Keratinocyte (primary cell): ENCODE measurements around the gene ZBTB37. TPM values are rescaled to one million over a fixed set of nuclear protein-coding genes. Genes with fewer than 3 reads are reported as not detected.

Source experiments
- DNase-seq: peaks from one replicate; pipeline ENCODE4 v3.0.0-alpha.2; 2011; ENCODE audit warnings: low read depth, missing footprints, low spot score
- FAIRE-seq: peaks from 2 replicates; lab custom pipeline; 2011; peaks lifted over from hg19 to GRCh38; lab: Jason Lieb, UNC
- H2AFZ ChIP-seq: 2 replicates; pipeline ENCODE4 v1.6.0; 2012; ENCODE audit warnings: low read length, control low read depth, inconsistent platforms; ENCODE audit not compliant: control insufficient read depth
- H3K27ac ChIP-seq: 2 replicates; pipeline ENCODE4 v1.5.1; 2011; ENCODE audit warnings: low read length; ENCODE audit not compliant: control insufficient read depth, insufficient read depth
- H3K27me3 ChIP-seq: 3 replicates; pipeline ENCODE4 v1.6.0; 2011; ENCODE audit warnings: low read length; ENCODE audit not compliant: control insufficient read depth, insufficient read depth; ENCODE audit errors: extremely low read depth
- H3K36me3 ChIP-seq, 2 experiments: 2 replicates in 1 of 2; 3 replicates in 1 of 2; pipeline ENCODE4 v1.5.1; 2011; ENCODE audit warnings: low read length in 2 of 2, mild to moderate bottlenecking in 1 of 2; ENCODE audit not compliant: control insufficient read depth in 2 of 2, insufficient read depth in 2 of 2; ENCODE audit errors: extremely low read depth in 1 of 2
- H3K4me1 ChIP-seq: 3 replicates; pipeline ENCODE4 v1.5.1; 2011; ENCODE audit warnings: low read length; ENCODE audit not compliant: control insufficient read depth, insufficient read depth; ENCODE audit errors: extremely low read depth
- H3K4me2 ChIP-seq: 3 replicates; pipeline ENCODE4 v1.6.0; 2011; ENCODE audit warnings: low read depth, low read length; ENCODE audit not compliant: control insufficient read depth, insufficient read depth; ENCODE audit errors: extremely low read depth
- H3K4me3 ChIP-seq, 3 experiments: fragments of 200-600 bp in 1 of 3; sonication (generic) in 1 of 3; 2 replicates in 2 of 3; 3 replicates in 1 of 3; pipeline ENCODE4 v1.5.1; 2011 to 2016; ENCODE audit warnings: low read length in 3 of 3, mild to moderate bottlenecking in 3 of 3, control low read depth in 2 of 3, inconsistent platforms in 1 of 3, low read depth in 1 of 3, mixed read lengths in 1 of 3, mixed run types in 1 of 3, moderate library complexity in 1 of 3; ENCODE audit not compliant: control insufficient read depth in 2 of 3, insufficient read depth in 2 of 3; ENCODE audit errors: extremely low read depth in 1 of 3
- H3K79me2 ChIP-seq: 2 replicates; pipeline ENCODE4 v1.6.0; 2012; ENCODE audit warnings: low read length; ENCODE audit not compliant: control insufficient read depth, insufficient read depth
- H3K9ac ChIP-seq: 3 replicates; pipeline ENCODE4 v1.6.0; 2011; ENCODE audit warnings: low read length; ENCODE audit not compliant: control insufficient read depth, insufficient read depth; ENCODE audit errors: extremely low read depth
- H3K9me1 ChIP-seq: 3 replicates; pipeline ENCODE4 v1.6.0; 2011; ENCODE audit warnings: low read length; ENCODE audit not compliant: control insufficient read depth, insufficient read depth; ENCODE audit errors: extremely low read depth
- H3K9me3 ChIP-seq: 2 replicates; pipeline ENCODE4 v1.5.1; 2012; ENCODE audit warnings: low read depth, low read length; ENCODE audit not compliant: control insufficient read depth
- H4K20me1 ChIP-seq: 3 replicates; pipeline ENCODE4 v1.6.0; 2011; ENCODE audit warnings: low read length; ENCODE audit not compliant: control insufficient read depth, insufficient read depth; ENCODE audit errors: extremely low read depth
- EZH2 ChIP-seq: IDR thresholded peaks from one replicate; pipeline ENCODE4 v1.6.1; 2012; ENCODE audit warnings: inconsistent platforms, mild to moderate bottlenecking, low read length, moderate library complexity
- dilution Hi-C: fragments of 300-500 bp; cut with MboI; formaldehyde crosslinking; loops from one replicate; pipeline ENCODE4 v1.7.0; 2020; ENCODE audit warnings: low sequenced_read_pairs; ENCODE audit not compliant: extremely low pct_ligation_motif_present
- polyA plus RNA-seq, 5 experiments: library from polyadenylated mRNA; depleted of rRNA in 3 of 5; stranded (reverse) in 3 of 5; stranded (forward) in 1 of 5; unstranded in 1 of 5; fragments of >200 nt; gene quantifications; 1 replicate in 1 of 5; 2 replicates in 3 of 5; 3 replicates in 1 of 5; pipeline versions ENCODE4 v1.2.1 to v1.2.3, GENCODE V29; 2011 to 2012; ENCODE audit warnings: missing spikeins in 2 of 5, low read depth in 1 of 5, low replicate concordance in 1 of 5
- TF ChIP-seq, protein P1 (sequence below), 3 experiments: IDR thresholded peaks in 1 of 3; conservative IDR thresholded peaks in 1 of 3; optimal IDR thresholded peaks in 1 of 3; 2 replicates in 2 of 3; 3 replicates in 1 of 3; pipeline versions ENCODE3 to v1.5.1; 2011; ENCODE audit warnings: low read length in 3 of 3, mild to moderate bottlenecking in 3 of 3, moderate library complexity in 2 of 3, control low read depth in 1 of 3, inconsistent platforms in 1 of 3; ENCODE audit not compliant: insufficient read depth in 2 of 3; ENCODE audit errors: extremely low read depth in 1 of 3

ZBTB37 gene
- polyA plus RNA-seq, 1 donor (not counting 4 experiments of a cell fraction or from before 2014, with no cell fraction given): 1.8 TPM

DNA sequence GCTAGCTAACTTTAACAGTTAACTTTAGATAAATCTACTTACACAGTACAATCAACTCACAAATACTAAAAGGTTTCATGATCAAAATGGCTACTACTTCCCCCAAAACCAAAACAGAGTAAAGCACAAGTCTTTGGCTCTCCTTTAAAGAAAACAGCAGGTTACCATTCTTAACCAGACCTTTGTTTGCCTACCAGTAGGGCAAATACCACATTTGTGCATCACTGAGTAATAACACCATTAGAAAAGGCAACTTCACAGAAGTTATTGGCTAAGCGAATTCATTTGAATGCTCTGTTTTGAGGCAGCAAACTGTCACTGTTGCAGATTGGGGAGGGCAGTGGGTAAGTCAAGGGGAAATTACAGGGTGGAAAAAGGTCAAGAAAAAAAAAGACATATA, 66.3 kb downstream of the ZBTB37 start:
- Histone ChIP-seq H3K27me3 (no peaks in the 10 kb centered on the region), H2AFZ (no peak overlapping the region), H3K9me1 (no peaks in the 10 kb centered on the region), H3K4me1 (no peaks in the 10 kb centered on the region), H3K9ac (no peak overlapping the region), H4K20me1 (no peaks in the 10 kb centered on the region), H3K27ac (no peak overlapping the region), H3K4me2 (no peak overlapping the region), H3K9me3 (no peaks in the 10 kb centered on the region), H3K36me3 (peaks cover 6 to 8% of the 10 kb centered on the region in 2 experiments), H3K4me3 (no peak overlapping the region), H3K79me2 (no peaks in the 10 kb centered on the region)
- dilution Hi-C loops: no loop called here
- TF ChIP-seq, protein P1, sequence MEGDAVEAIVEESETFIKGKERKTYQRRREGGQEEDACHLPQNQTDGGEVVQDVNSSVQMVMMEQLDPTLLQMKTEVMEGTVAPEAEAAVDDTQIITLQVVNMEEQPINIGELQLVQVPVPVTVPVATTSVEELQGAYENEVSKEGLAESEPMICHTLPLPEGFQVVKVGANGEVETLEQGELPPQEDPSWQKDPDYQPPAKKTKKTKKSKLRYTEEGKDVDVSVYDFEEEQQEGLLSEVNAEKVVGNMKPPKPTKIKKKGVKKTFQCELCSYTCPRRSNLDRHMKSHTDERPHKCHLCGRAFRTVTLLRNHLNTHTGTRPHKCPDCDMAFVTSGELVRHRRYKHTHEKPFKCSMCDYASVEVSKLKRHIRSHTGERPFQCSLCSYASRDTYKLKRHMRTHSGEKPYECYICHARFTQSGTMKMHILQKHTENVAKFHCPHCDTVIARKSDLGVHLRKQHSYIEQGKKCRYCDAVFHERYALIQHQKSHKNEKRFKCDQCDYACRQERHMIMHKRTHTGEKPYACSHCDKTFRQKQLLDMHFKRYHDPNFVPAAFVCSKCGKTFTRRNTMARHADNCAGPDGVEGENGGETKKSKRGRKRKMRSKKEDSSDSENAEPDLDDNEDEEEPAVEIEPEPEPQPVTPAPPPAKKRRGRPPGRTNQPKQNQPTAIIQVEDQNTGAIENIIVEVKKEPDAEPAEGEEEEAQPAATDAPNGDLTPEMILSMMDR (optimal IDR thresholded peaks at IDR 0.05 in 1 of 3, IDR thresholded peaks at IDR 0.05 in 1 of 3, conservative IDR thresholded peaks at IDR 0.05 in 1 of 3; ENCODE audit: extremely low read depth in 1 of 3, insufficient read depth in 2 of 3, low read length in 3 of 3): no peak
- no peak for TF ChIP-seq EZH2
- DNase-seq (no peak), FAIRE-seq (no peak)

DNA sequence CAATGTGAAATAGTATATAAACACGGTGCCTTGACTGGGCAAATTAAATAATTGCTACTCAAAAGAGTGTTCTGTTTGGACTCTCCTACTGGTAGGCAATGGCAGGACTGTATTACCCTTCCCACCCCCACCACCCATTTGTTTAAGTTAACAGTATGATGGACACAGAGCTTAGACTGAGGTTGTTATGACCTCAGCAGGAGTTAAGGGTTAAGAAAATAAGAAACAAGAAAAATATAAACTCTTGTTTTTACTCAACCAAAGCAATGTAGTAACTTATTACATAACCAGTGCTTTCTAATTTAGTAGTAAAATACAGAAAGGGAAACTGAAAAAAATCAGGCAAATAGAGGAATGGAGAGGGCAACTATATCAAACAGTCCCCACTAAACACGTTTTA, 68.9 kb downstream of the ZBTB37 start:
- TF ChIP-seq EZH2: no peak
- TF ChIP-seq, protein P1 (optimal IDR thresholded peaks at IDR 0.05 in 1 of 3, IDR thresholded peaks at IDR 0.05 in 1 of 3, conservative IDR thresholded peaks at IDR 0.05 in 1 of 3; ENCODE audit: extremely low read depth in 1 of 3, insufficient read depth in 2 of 3, low read length in 3 of 3): no peak
- Histone ChIP-seq H3K79me2 (no peaks in the 10 kb centered on the region), H3K9me1 (no peaks in the 10 kb centered on the region), H3K4me1 (no peaks in the 10 kb centered on the region), H3K4me3 (no peak overlapping the region), H3K9me3 (no peaks in the 10 kb centered on the region), H2AFZ (no peak overlapping the region), H4K20me1 (no peaks in the 10 kb centered on the region), H3K9ac (no peak overlapping the region), H3K4me2 (no peak overlapping the region), H3K27ac (no peak overlapping the region), H3K36me3 (peaks cover 9 to 12% of the 10 kb centered on the region in 2 experiments), H3K27me3 (no peaks in the 10 kb centered on the region)
- FAIRE-seq (no peak), DNase-seq (no peak)
- dilution Hi-C loops: no loop called here
